ENCODE measurements around the gene SERPINA12. TPM values are rescaled to one million over a fixed set of nuclear protein-coding genes. Genes with fewer than 3 reads are reported as not detected.
A peak's percentile ranks its signal among the peaks of the same experiment; 100 is the strongest.

Gene SERPINA12, protein sequence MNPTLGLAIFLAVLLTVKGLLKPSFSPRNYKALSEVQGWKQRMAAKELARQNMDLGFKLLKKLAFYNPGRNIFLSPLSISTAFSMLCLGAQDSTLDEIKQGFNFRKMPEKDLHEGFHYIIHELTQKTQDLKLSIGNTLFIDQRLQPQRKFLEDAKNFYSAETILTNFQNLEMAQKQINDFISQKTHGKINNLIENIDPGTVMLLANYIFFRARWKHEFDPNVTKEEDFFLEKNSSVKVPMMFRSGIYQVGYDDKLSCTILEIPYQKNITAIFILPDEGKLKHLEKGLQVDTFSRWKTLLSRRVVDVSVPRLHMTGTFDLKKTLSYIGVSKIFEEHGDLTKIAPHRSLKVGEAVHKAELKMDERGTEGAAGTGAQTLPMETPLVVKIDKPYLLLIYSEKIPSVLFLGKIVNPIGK
- total RNA-seq (not detected), polyA plus RNA-seq (not detected)

DNA sequence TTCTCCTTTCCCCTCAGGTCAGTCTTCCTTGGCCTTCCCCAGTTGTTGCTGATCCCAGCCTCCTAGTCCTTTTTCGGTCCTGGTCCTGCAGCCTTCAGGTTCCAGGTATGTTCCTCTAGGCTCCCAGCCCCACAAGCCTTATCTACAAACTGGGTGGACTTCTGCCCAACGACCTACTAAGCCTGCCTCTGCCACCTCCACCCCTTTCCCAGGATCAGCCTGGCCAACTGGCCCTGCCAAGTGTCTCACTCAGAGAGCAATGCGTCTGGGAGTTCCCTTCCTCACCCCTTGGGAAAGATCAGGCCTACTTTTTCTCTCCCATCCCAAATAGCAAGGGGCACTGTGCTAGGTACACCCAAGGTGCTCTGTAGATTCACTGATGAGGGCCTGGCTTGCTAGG, at the start of gene SERPINA12:
Gene SERPINA12, minus strand, starts transcription at position 114 of the 400 bp plus-strand sequence. CDS start 11,072 bp downstream, outside the sequence.
- TF ChIP-seq, protein P1, sequence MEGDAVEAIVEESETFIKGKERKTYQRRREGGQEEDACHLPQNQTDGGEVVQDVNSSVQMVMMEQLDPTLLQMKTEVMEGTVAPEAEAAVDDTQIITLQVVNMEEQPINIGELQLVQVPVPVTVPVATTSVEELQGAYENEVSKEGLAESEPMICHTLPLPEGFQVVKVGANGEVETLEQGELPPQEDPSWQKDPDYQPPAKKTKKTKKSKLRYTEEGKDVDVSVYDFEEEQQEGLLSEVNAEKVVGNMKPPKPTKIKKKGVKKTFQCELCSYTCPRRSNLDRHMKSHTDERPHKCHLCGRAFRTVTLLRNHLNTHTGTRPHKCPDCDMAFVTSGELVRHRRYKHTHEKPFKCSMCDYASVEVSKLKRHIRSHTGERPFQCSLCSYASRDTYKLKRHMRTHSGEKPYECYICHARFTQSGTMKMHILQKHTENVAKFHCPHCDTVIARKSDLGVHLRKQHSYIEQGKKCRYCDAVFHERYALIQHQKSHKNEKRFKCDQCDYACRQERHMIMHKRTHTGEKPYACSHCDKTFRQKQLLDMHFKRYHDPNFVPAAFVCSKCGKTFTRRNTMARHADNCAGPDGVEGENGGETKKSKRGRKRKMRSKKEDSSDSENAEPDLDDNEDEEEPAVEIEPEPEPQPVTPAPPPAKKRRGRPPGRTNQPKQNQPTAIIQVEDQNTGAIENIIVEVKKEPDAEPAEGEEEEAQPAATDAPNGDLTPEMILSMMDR (IDR thresholded peaks at IDR 0.05) = no peak

DNA sequence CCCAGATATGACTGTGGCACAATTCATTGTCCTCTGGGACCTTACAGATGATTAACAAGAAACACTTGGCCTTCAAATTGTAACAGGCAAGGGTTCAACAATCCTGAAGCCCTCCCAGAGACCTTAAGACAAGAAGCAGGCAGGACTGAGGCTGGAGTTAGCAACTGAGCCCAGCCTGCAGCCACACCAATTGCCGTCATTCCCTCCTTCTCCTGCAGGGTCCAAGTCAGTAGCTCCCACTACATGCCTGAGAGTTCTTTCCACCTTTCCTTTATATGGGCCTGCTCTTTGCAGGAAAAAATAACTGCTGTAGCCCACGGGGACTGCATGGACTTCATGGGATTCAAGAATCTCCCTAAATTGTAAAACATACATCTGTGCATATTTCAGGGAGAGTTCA, 49.6 kb upstream of the SERPINA12 start:
- H3K4me3 ChIP-seq = no peak overlapping the region
- intact Hi-C loops (cut with DNase I) = no loop called here
- FAIRE-seq (no peak), ATAC-seq (no peak), DNase-seq (peak in 1 of 6 donors; percentile 5)
- H3K9me3 ChIP-seq = no peaks in the 10 kb centered on the region
- no peaks in the 10 kb centered on the region for H3K27me3 ChIP-seq
- WGBS, 2 donors = 93 to 95% methylated on average over 2 of the region's 2 CpGs
- H3K36me3 ChIP-seq = no peaks in the 10 kb centered on the region
- H3K27ac ChIP-seq = no peak overlapping the region
- TF ChIP-seq, protein P1 (IDR thresholded peaks at IDR 0.05) = no peak
- peaks cover 5 to 23% (median 7%) of the 10 kb centered on the region in 3 donors for H3K4me1 ChIP-seq

More for the DNA sequence above, at the start of gene SERPINA12:
- DNase-seq (no peak), FAIRE-seq (no peak), ATAC-seq (no peak)
- Histone ChIP-seq H3K27me3 (no peaks in the 10 kb centered on the region), H3K4me1 (no peaks in the 10 kb centered on the region), H3K4me3 (no peak within 1 kb of the TSS), H3K36me3 (no peaks in the 10 kb centered on the region), H3K27ac (no peak within 1 kb of the TSS), H3K9me3 (no peaks in the 10 kb centered on the region)
- WGBS, 2 donors = 57 to 63% methylated on average over 3 of the region's 3 CpGs
- intact Hi-C loops (cut with DNase I) = no loop called here

DNA sequence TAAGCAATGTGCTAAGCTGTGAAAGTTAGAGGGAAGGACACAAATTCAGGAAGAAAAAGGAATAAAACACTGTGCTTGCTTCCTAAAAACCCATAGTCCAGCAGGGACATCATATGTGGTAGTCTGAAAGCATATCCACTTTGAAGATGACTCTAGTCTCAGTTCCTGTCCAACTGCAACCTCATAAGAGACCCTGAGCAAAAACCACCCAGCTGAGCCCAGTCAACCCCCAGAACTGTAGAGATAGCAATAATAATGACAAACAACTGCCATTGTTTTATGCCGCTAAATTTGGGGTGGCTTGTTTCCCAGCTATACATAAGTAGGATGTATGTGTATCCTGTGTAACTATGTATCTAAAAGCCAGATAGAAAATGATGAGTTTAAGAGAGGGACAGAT, 48.1 kb upstream of the SERPINA12 start:
- H3K9me3 ChIP-seq = no peaks in the 10 kb centered on the region
- intact Hi-C loops (cut with DNase I) = no loop called here
- 100% methylated on average over 1 of the region's 1 CpG for WGBS, 2 donors
- ATAC-seq (no peak), DNase-seq (no peak), FAIRE-seq (no peak)
- H3K4me3 ChIP-seq = no peak overlapping the region
- TF ChIP-seq, protein P1 (IDR thresholded peaks at IDR 0.05) = no peak
- H3K4me1 ChIP-seq = peaks cover 5 to 10% (median 7%) of the 10 kb centered on the region in 3 donors
- no peaks in the 10 kb centered on the region for H3K27me3 ChIP-seq
- no peaks in the 10 kb centered on the region for H3K36me3 ChIP-seq
- H3K27ac ChIP-seq = no peak overlapping the region

DNA sequence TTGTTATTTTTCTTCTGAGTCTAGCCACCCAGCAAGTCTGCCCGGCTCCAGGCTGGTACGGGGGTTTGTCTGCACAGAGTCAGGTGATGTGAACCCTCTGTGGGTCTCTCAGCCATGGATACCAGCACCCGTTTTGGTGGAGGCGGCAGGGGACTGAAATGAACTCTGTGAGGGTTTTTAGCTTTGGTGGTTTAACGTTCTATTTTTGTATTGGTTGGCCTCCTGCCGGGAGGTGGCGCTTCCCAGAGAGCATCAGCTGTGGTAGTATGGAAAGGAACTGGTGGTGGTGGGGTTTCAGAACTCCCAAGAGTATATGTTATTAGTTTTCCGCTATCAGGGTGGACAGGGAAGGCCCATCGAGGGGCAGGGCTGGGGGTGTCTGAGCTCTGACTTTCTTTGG, 46.7 kb upstream of the SERPINA12 start:
- intact Hi-C loops (cut with DNase I) = no loop called here
- peaks cover 3 to 9% (median 4%) of the 10 kb centered on the region in 3 donors for H3K4me1 ChIP-seq
- DNase-seq = peak in 1 of 6 donors; percentile 6
- 86% methylated on average over 9 of the region's 9 CpGs for WGBS, 2 donors
- no peak overlapping the region for H3K4me3 ChIP-seq
- H3K27ac ChIP-seq = no peak overlapping the region
- no peaks in the 10 kb centered on the region for H3K9me3 ChIP-seq
- no peaks in the 10 kb centered on the region for H3K36me3 ChIP-seq
- TF ChIP-seq, protein P1 (IDR thresholded peaks at IDR 0.05) = no peak
- no peak for FAIRE-seq
- no peak for ATAC-seq
- no peaks in the 10 kb centered on the region for H3K27me3 ChIP-seq

DNA sequence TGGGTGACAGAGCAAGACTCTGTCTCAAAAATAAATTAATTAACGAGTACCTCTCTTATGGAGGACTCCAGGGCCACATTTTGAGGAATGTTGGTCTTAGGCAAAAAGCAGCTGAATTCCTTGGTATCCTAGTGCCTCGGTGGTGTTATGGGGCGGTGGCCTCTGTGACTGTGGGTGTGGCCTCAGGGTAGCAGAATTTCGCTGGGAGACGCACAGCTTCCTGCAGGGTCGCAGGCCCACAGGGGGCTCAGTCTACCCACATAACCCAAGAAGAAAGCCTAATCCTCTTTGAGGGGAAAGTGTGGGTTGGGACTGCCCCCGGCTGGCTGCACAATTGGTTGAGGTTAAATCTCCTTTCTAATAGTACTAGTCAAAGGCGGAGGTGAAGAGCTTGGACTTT, 40.8 kb upstream of the SERPINA12 start:
- TF ChIP-seq, protein P1 (IDR thresholded peaks at IDR 0.05) = no peak
- H3K4me1 ChIP-seq = no peaks in the 10 kb centered on the region
- H3K4me3 ChIP-seq = no peak overlapping the region
- no peaks in the 10 kb centered on the region for H3K36me3 ChIP-seq
- no peak overlapping the region for H3K27ac ChIP-seq
- FAIRE-seq (no peak), DNase-seq (no peak), ATAC-seq (no peak)
- H3K27me3 ChIP-seq = no peaks in the 10 kb centered on the region
- no peaks in the 10 kb centered on the region for H3K9me3 ChIP-seq
- intact Hi-C loops (cut with DNase I) = no loop called here
- 69 to 77% methylated on average over 8 of the region's 8 CpGs for WGBS, 2 donors

All from pancreas (tissue), 10 donors.